CD4-positive, alpha-beta memory T cell (primary cell): ENCODE data around the gene IL4R. TPM values are rescaled to one million over a fixed set of nuclear protein-coding genes. Genes with fewer than 3 reads are reported as not detected.
"Not testable (repeated sequence)": the region's sequence is repeated elsewhere in the genome, so short reads cannot be mapped to it uniquely, and the experiment has no call there.

Source experiments
- CTCF ChIA-PET: fragments of 350-600 bp; sonication (Branson Sonifier 250); formaldehyde crosslinking; loops from one replicate; lab custom pipeline; 2021; ENCODE audit warnings: inconsistent platforms; ENCODE audit not compliant: partially characterized antibody; lab: Charles Lee
- POLR2A ChIA-PET: fragments of 350-600 bp; sonication (Branson Sonifier 250); formaldehyde crosslinking; loops from one replicate; lab custom pipeline; 2021; ENCODE audit not compliant: partially characterized antibody; lab: Charles Lee
- DNase-seq, 5 donors: peaks; one replicate each; pipeline versions ENCODE4 v3.0.0 to v3.0.0-alpha.2; 2020 to 2022; ENCODE audit warnings: mixed read lengths in 1 of 5
- H3K27ac ChIP-seq: one replicate; pipeline ENCODE4 v1.7.0; 2013; ENCODE audit warnings: low read depth, low read length
- H3K27me3 ChIP-seq: 2 replicates; pipeline ENCODE4 v1.7.0; 2013; ENCODE audit warnings: mild to moderate bottlenecking, low read length, moderate library complexity; ENCODE audit not compliant: insufficient read depth
- H3K36me3 ChIP-seq: 2 replicates; pipeline ENCODE4 v1.7.0; 2013; ENCODE audit warnings: mild to moderate bottlenecking, low read length, moderate library complexity; ENCODE audit not compliant: insufficient read depth
- H3K4me1 ChIP-seq: 2 replicates; pipeline ENCODE4 v1.7.0; 2013; ENCODE audit warnings: mild to moderate bottlenecking, low read length, moderate library complexity; ENCODE audit not compliant: insufficient read depth
- H3K4me3 ChIP-seq, 2 donors: one replicate each; pipeline ENCODE4 v1.7.0; 2013; ENCODE audit warnings: low read length in 2 of 2, mild to moderate bottlenecking in 1 of 2
- H3K9me3 ChIP-seq, 2 donors: one replicate each; pipeline ENCODE4 v1.7.0; 2013; ENCODE audit warnings: low read length in 2 of 2, control low read depth in 1 of 2; ENCODE audit not compliant: control insufficient read depth in 1 of 2
- H3K27ac Mint-ChIP-seq, 7 donors: one replicate each; pipeline ENCODE4 v1.8.0; 2020 to 2021; ENCODE audit warnings: mixed read lengths in 7 of 7, mild to moderate bottlenecking in 6 of 7, inconsistent platforms in 3 of 7, moderate library complexity in 3 of 7
- H3K27me3 Mint-ChIP-seq, 2 donors: one replicate each; pipeline ENCODE4 v1.8.0; 2020 to 2021; ENCODE audit warnings: mixed read lengths in 2 of 2
- H3K36me3 Mint-ChIP-seq, 2 donors: one replicate each; pipeline ENCODE4 v1.8.0; 2020 to 2021; ENCODE audit warnings: mixed read lengths in 2 of 2, inconsistent platforms in 1 of 2, mild to moderate bottlenecking in 1 of 2
- H3K4me1 Mint-ChIP-seq, 4 donors: one replicate each; pipeline ENCODE4 v1.8.0; 2020 to 2021; ENCODE audit warnings: mixed read lengths in 4 of 4, mild to moderate bottlenecking in 1 of 4
- H3K4me3 Mint-ChIP-seq, 8 donors: one replicate each; pipeline ENCODE4 v1.8.0; 2020 to 2021; ENCODE audit warnings: mixed read lengths in 8 of 8, mild to moderate bottlenecking in 7 of 8, moderate library complexity in 6 of 8, inconsistent platforms in 3 of 8
- H3K9me3 Mint-ChIP-seq, 8 donors: one replicate each; pipeline ENCODE4 v1.8.0; 2020 to 2021; ENCODE audit warnings: mixed read lengths in 8 of 8, mild to moderate bottlenecking in 5 of 8, inconsistent platforms in 3 of 8, moderate library complexity in 1 of 8
- intact Hi-C: fragments of 100-400 bp; cut with micrococcal nuclease; formaldehyde crosslinking; loops from one replicate; pipeline ENCODE4 v1.15.1; 2023
- polyA plus RNA-seq, 2 donors: library from polyadenylated mRNA; unstranded; fragments of 300-500 nt; fragmentation: Illumina TruSeq; gene quantifications; one replicate each; pipeline ENCODE4 v1.2.3, GENCODE V29; 2021
- total RNA-seq, 2 experiments: library from RNA; stranded (reverse); gene quantifications; one replicate each; pipeline ENCODE4 v1.2.3, GENCODE V29; 2021

Gene IL4R
- total and polyA plus RNA-seq, 4 experiments from 2014 or later = 32.6 to 152 (median 104) TPM

DNA sequence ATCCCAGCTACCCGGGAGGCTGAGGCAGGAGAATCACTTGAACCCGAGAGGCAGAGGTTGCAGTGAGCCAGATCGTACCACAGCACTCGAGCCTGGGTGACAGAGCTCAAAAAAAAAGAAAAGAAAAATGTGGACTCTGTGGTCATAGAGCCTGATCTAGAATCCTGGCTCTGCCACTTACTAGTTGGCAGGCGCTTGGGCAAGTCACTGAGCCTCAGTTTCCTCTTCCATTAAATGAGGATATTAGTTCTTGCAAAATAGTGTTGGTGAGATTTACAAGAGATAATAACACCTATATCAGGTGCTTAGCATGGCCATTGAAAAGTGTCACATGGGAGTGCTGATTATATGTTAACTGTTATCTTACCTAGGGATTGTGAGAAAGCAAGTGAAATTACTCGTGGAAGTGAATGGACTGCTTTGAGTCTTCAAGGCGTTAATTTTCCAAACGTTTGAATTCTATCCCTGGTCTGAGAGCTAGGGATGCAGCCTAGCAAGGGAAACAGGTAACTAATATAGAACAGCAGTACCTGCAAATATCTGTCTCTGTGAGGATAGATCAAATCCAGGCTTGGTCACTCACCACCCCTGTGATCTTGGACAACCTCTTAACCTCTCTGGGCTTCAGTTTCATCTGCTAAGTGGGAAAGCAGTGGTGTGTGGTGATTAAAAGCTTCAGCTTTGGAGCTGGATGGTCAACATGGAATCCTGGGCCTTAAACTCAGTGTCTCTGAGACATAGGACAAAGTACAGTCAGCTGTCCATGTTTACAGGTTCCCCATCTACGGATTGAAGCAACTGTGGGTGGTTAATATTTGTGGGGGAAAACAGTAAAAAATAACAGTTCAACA, 44.2 kb upstream of the IL4R start:
- intact Hi-C loops = loop anchor here (10.0 kb wide), 1 partner anchor 45 kb away; the partner anchor contains the start of gene IL4R
- H3K4me3 ChIP-seq = peak overlapping the region; percentile 74 to 89
- H3K27ac ChIP-seq = peak overlapping the region; percentile 86
- Mint-ChIP-seq H3K27ac (peak overlapping the region; percentile 94 to 99 (median 99)), H3K4me1 (peaks cover 20 to 66% (median 48%) of the 10 kb centered on the region in 4 donors), H3K4me3 (peak overlapping the region; percentile 95 to 100 (median 98)), H3K9me3 (no peaks in the 10 kb centered on the region), H3K36me3 (peaks cover 3 to 8% of the 10 kb centered on the region in 2 donors), H3K27me3 (no peaks in the 10 kb centered on the region)
- no peaks in the 10 kb centered on the region for H3K36me3 ChIP-seq
- ChIA-PET CTCF (interaction anchor here (1.0 to 9.1 kb wide), 4 partner anchors 26 to 98 kb away, joined by 3 to 58 read pairs (median 5); no protein-coding TSS in a partner anchor), POLR2A (interaction anchor here (1.2 to 4.5 kb wide), 6 partner anchors 15 to 98 kb away, joined by 5 to 62 read pairs (median 10); no protein-coding TSS in a partner anchor)
- H3K9me3 ChIP-seq = no peaks in the 10 kb centered on the region
- no peaks in the 10 kb centered on the region for H3K27me3 ChIP-seq
- H3K4me1 ChIP-seq = peaks cover 26% of the 10 kb centered on the region
- DNase-seq = no peak

DNA sequence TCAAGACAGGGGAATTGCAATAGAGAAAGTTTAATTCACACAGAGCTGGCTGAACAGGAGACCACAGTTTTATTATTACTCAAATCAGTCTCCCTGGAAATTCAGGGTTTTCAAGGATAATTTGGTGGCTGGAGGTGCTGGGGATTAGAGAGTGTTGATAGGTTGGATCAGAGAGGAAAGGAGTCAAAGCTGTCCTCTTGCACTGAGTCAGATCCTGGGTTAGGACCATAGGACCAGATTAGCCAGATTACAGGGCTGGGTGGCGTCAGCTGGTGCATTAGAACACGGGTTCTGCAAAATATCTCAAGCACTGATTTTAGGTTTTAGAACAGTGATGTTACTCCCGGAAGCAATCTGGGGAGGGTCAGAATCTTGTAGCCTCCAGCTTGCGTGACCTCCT, 43.4 kb upstream of the IL4R start:
- POLR2A ChIA-PET = interaction anchor here (1.1 to 4.5 kb wide), 3 partner anchors 34 to 97 kb away, joined by 3 to 62 read pairs (median 10); no protein-coding TSS in a partner anchor
- CTCF ChIA-PET = interaction anchor here (0.7 to 9.1 kb wide), 4 partner anchors 27 to 91 kb away, joined by 3 to 58 read pairs (median 6); no protein-coding TSS in a partner anchor
- H3K36me3 ChIP-seq = no peaks in the 10 kb centered on the region
- H3K4me3 Mint-ChIP-seq = peak overlapping the region in 1 of 8 donors; percentile 46
- no peak overlapping the region for H3K4me3 ChIP-seq
- no peak for DNase-seq
- no peaks in the 10 kb centered on the region for H3K9me3 ChIP-seq
- no peaks in the 10 kb centered on the region for H3K9me3 Mint-ChIP-seq
- H3K27me3 Mint-ChIP-seq = no peaks in the 10 kb centered on the region
- H3K27ac ChIP-seq = no peak overlapping the region
- peaks cover 26% of the 10 kb centered on the region for H3K4me1 ChIP-seq
- no peaks in the 10 kb centered on the region for H3K27me3 ChIP-seq
- H3K27ac Mint-ChIP-seq = peak overlapping the region in 4 of 7 donors; percentile 32 to 99 (median 84)
- peaks cover 17 to 61% (median 44%) of the 10 kb centered on the region in 4 donors for H3K4me1 Mint-ChIP-seq
- H3K36me3 Mint-ChIP-seq = peaks cover 3 to 8% of the 10 kb centered on the region in 2 donors
- intact Hi-C loops = no loop called here

DNA sequence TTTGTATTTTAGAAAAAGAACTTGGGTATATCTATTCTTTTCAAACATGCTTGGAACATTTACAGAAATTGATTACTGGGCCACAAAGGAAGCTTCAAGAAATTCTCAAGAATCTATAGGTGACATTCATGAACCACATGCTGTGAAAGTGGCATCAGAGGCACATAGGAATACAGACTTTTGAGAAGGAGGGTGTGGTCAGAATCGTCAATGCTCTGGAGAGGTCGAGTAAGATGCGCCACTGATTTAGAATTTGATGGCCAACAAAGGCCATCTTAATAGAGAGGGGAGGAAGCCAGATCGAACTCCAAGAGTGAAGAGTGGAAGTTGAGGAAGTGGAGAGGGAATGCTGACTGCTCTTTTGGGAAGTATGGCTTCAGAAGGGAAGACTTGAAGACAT, 41.7 kb upstream of the IL4R start:
- CTCF ChIA-PET = interaction anchor here (0.7 to 9.1 kb wide), 4 partner anchors 16 to 36 kb away, joined by 3 to 58 read pairs (median 4); no protein-coding TSS in a partner anchor
- Mint-ChIP-seq H3K27me3 (no peaks in the 10 kb centered on the region), H3K4me1 (peaks cover 12 to 52% (median 37%) of the 10 kb centered on the region in 4 donors), H3K36me3 (peaks cover 0 to 8% of the 10 kb centered on the region in 2 donors), H3K4me3 (no peak overlapping the region), H3K27ac (peak overlapping the region in 6 of 7 donors; percentile 7 to 90 (median 60)), H3K9me3 (no peaks in the 10 kb centered on the region)
- H3K4me1 ChIP-seq = peaks cover 22% of the 10 kb centered on the region
- H3K27ac ChIP-seq = no peak overlapping the region
- no peaks in the 10 kb centered on the region for H3K27me3 ChIP-seq
- H3K9me3 ChIP-seq = no peaks in the 10 kb centered on the region
- intact Hi-C loops = no loop called here
- DNase-seq = no peak
- POLR2A ChIA-PET = interaction anchor here (0.6 to 1.3 kb wide), 3 partner anchors 9 to 98 kb away, joined by 3 to 4 read pairs (median 3); no protein-coding TSS in a partner anchor
- H3K4me3 ChIP-seq = no peak overlapping the region
- no peaks in the 10 kb centered on the region for H3K36me3 ChIP-seq

DNA sequence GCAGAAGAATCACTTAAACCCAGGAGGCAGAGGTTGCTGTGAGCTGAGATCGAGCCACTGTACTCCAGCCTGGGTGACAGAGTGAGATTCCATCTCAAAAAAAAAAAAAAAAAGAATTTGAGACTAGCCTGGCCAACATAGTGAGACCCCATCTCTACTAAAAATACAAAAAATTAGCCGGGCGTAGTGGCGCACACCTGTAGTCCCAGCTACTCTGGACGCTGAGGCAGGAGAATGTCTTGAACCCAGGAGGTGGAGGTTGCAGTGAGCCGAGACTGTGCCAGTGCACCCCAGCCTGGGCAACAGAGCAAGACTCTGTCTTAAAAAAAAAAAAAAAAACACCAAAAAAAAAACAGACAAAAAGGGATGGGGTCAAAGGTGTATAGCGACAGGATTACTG, 41.1 kb upstream of the IL4R start:
- DNase-seq, H3K36me3 ChIP-seq, H3K9me3 Mint-ChIP-seq, H3K27me3 Mint-ChIP-seq, H3K4me3 Mint-ChIP-seq, H3K36me3 Mint-ChIP-seq, H3K27me3 ChIP-seq, intact Hi-C loops, H3K27ac ChIP-seq, H3K9me3 ChIP-seq, H3K4me3 ChIP-seq: not testable (repeated sequence)
- ChIA-PET CTCF (interaction anchor here (0.7 to 9.1 kb wide), 4 partner anchors 16 to 94 kb away, joined by 4 to 58 read pairs (median 6); no protein-coding TSS in a partner anchor), POLR2A (interaction anchor here (0.6 to 3.1 kb wide), 5 partner anchors 9 to 100 kb away, joined by 3 to 13 read pairs (median 3); no protein-coding TSS in a partner anchor)
- Mint-ChIP-seq H3K27ac (peak overlapping the region in 2 of 7 donors; percentile 56 to 76), H3K4me1 (peaks cover 10 to 46% (median 32%) of the 10 kb centered on the region in 4 donors)
- H3K4me1 ChIP-seq = peaks cover 16% of the 10 kb centered on the region

DNA sequence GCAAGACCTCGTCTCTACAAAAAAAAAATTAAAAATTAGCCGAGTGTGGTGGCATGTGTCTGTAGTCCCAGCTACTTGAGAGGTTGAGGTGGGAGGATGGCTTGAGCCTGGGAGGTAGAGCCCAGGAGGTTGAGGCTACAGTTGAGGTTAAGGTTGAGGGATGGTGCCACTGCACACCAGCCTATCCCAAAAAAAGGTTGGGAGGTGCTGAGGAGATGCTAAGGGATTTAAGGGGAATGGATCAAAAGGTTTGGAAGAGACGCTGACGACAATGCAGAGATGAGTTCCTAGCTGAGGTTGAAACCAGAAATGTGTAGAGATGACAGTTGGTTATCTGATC, 40.5 kb upstream of the IL4R start:
- no peak for DNase-seq

DNA sequence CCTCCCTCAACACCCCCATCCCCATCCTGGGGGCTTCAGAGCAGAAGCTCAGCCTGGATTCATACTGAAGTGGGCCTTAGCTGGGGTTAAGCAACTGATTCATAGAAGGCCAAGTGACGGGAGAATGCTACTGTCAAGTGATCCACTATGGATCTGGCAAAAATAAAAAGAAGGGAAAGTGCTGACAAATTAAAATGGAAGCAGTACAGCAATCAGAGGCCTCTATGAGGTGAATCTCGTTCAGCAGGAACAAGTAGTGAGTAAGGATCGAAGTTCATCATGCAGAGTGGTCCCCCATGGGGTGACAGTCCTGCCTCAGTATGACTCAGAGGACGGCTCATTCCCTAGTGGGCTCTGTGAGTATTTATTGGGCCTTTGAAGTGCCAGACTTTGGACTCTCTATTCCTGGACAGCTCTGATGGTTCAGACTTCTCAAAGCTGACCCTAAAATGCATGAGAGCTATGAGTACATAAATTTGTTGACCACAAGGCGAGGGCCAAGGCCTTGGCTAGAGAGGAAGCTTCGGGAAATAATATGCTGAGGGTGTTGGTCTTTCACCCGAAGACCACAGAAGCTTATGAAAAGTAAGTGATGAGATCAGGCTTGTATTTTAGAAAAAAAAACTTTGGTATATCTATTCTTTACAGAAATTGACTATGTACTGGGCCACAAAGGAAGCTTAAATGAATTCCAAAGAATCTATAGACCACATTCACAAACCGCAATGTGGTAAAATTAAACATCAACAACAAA, 39.9 kb upstream of the IL4R start:
- CTCF ChIA-PET = interaction anchor here (1.1 to 9.1 kb wide), 5 partner anchors 14 to 118 kb away, joined by 3 to 58 read pairs (median 9); no protein-coding TSS in a partner anchor
- DNase-seq = peak in 3 of 5 donors; percentile 14 to 31 (median 27)
- no peaks in the 10 kb centered on the region for H3K36me3 ChIP-seq
- H3K36me3 Mint-ChIP-seq = no peaks in the 10 kb centered on the region
- no peaks in the 10 kb centered on the region for H3K27me3 Mint-ChIP-seq
- H3K27me3 ChIP-seq = no peaks in the 10 kb centered on the region
- no peak overlapping the region for H3K4me3 ChIP-seq
- H3K4me1 ChIP-seq = peaks cover 12% of the 10 kb centered on the region
- peaks cover 10 to 37% (median 26%) of the 10 kb centered on the region in 4 donors for H3K4me1 Mint-ChIP-seq
- H3K27ac Mint-ChIP-seq = peak overlapping the region; percentile 48 to 77 (median 57)
- POLR2A ChIA-PET = interaction anchor here (0.8 to 3.1 kb wide), 5 partner anchors 10 to 70 kb away, joined by 3 to 13 read pairs (median 7); partner anchors contain the start of gene KDM8
- H3K9me3 ChIP-seq = no peaks in the 10 kb centered on the region
- no peaks in the 10 kb centered on the region for H3K9me3 Mint-ChIP-seq
- H3K27ac ChIP-seq = no peak overlapping the region
- intact Hi-C loops = no loop called here
- peak overlapping the region in 7 of 8 donors; percentile 25 to 74 (median 53) for H3K4me3 Mint-ChIP-seq

More for the DNA sequence above, 40.5 kb upstream of the IL4R start:
- Histone ChIP-seq H3K27ac (no peak overlapping the region), H3K4me1 (peaks cover 12% of the 10 kb centered on the region), H3K36me3 (no peaks in the 10 kb centered on the region), H3K9me3 (no peaks in the 10 kb centered on the region), H3K4me3 (no peak overlapping the region), H3K27me3 (no peaks in the 10 kb centered on the region)
- ChIA-PET CTCF (interaction anchor here (2.1 to 9.1 kb wide), 4 partner anchors 15 to 94 kb away, joined by 4 to 58 read pairs (median 10); no protein-coding TSS in a partner anchor), POLR2A (interaction anchor here (0.6 to 3.1 kb wide), 5 partner anchors 37 to 101 kb away, joined by 3 to 13 read pairs (median 4); no protein-coding TSS in a partner anchor)
- Mint-ChIP-seq H3K9me3 (no peaks in the 10 kb centered on the region), H3K36me3 (peaks cover 0 to 4% of the 10 kb centered on the region in 2 donors), H3K4me1 (peaks cover 10 to 40% (median 28%) of the 10 kb centered on the region in 4 donors), H3K27me3 (no peaks in the 10 kb centered on the region), H3K27ac (peak overlapping the region in 5 of 7 donors; percentile 48 to 77 (median 57)), H3K4me3 (peak overlapping the region in 5 of 8 donors; percentile 39 to 68 (median 48))
- intact Hi-C loops = no loop called here
